Activated T-cell treated with anti-CD3 and anti-CD28 coated beads, Interleukin-2, amount 50 U/mL, for 24 hours (primary cell): ENCODE data around the gene CARD19.

Experiments used
- DNase-seq: peaks from one replicate; pipeline ENCODE4 v3.0.0-alpha.2; 2020
- H3K27ac Mint-ChIP-seq: 2 replicates; pipeline ENCODE4 v1.8.0; 2020; ENCODE audit warnings: mild to moderate bottlenecking, mixed read lengths
- H3K27me3 Mint-ChIP-seq: 2 replicates; pipeline ENCODE4 v1.8.0; 2020; ENCODE audit warnings: mixed read lengths
- H3K36me3 Mint-ChIP-seq: 2 replicates; pipeline ENCODE4 v1.8.0; 2020; ENCODE audit warnings: low read depth, mixed read lengths
- H3K4me1 Mint-ChIP-seq: 2 replicates; pipeline ENCODE4 v1.8.0; 2020; ENCODE audit warnings: low read depth, mixed read lengths
- H3K4me3 Mint-ChIP-seq: 2 replicates; pipeline ENCODE4 v1.8.0; 2020; ENCODE audit warnings: mild to moderate bottlenecking, moderate library complexity, mixed read lengths
- H3K9me3 Mint-ChIP-seq: 2 replicates; pipeline ENCODE4 v1.8.0; 2020; ENCODE audit warnings: mixed read lengths

The CARD19 gene

GRCh38 chr9:93059715-93060578, 36.1 kb upstream of the CARD19 start:
- H3K4me1 Mint-ChIP-seq, result peaks cover 67% of the 10 kb centered on the region
- H3K36me3 Mint-ChIP-seq, result peaks cover 12% of the 10 kb centered on the region
- peak overlapping the region; percentile 96 for H3K27ac Mint-ChIP-seq
- no peak for DNase-seq
- no peaks in the 10 kb centered on the region for H3K9me3 Mint-ChIP-seq
- peak overlapping the region; percentile 89 for H3K4me3 Mint-ChIP-seq
- no peaks in the 10 kb centered on the region for H3K27me3 Mint-ChIP-seq

GRCh38 chr9:93060746-93061259, 35.2 kb upstream of the CARD19 start:
- peak overlapping the region; percentile 96 for H3K27ac Mint-ChIP-seq

GRCh38 chr9:93061260-93061751, 34.7 kb upstream of the CARD19 start:
- DNase-seq, result no peak
- Mint-ChIP-seq H3K27me3 (no peaks in the 10 kb centered on the region), H3K4me1 (peaks cover 76% of the 10 kb centered on the region), H3K27ac (peak overlapping the region; percentile 96), H3K4me3 (peak overlapping the region; percentile 89), H3K36me3 (peaks cover 24% of the 10 kb centered on the region), H3K9me3 (no peaks in the 10 kb centered on the region)

More at GRCh38 chr9:93060746-93061259, 35.2 kb upstream of the CARD19 start:
- DNase-seq, result no peak
- Mint-ChIP-seq H3K9me3 (no peaks in the 10 kb centered on the region), H3K4me3 (peak overlapping the region; percentile 89), H3K27me3 (no peaks in the 10 kb centered on the region), H3K4me1 (peaks cover 71% of the 10 kb centered on the region), H3K36me3 (peaks cover 19% of the 10 kb centered on the region)

GRCh38 chr9:93061791-93062763, 33.9 kb upstream of the CARD19 start:
- DNase-seq, result peak; percentile 66

GRCh38 chr9:93064392-93065134, 31.5 kb upstream of the CARD19 start:
- peak overlapping the region; percentile 96 for H3K27ac Mint-ChIP-seq
- DNase-seq, result peak; percentile 85
- H3K4me1 Mint-ChIP-seq, result peaks cover 95% of the 10 kb centered on the region
- peak overlapping the region; percentile 78 for H3K4me3 Mint-ChIP-seq
- H3K27me3 Mint-ChIP-seq, result no peaks in the 10 kb centered on the region
- no peaks in the 10 kb centered on the region for H3K9me3 Mint-ChIP-seq
- peaks cover 44% of the 10 kb centered on the region for H3K36me3 Mint-ChIP-seq

More at GRCh38 chr9:93061791-93062763, 33.9 kb upstream of the CARD19 start:
- Mint-ChIP-seq H3K36me3 (peaks cover 28% of the 10 kb centered on the region), H3K9me3 (no peaks in the 10 kb centered on the region), H3K4me1 (peaks cover 82% of the 10 kb centered on the region), H3K27ac (peak overlapping the region; percentile 96), H3K27me3 (no peaks in the 10 kb centered on the region), H3K4me3 (peak overlapping the region; percentile 89)

- Mint-ChIP-seq H3K27ac (peak overlapping the region; percentile 96), H3K4me1 (peaks cover 90% of the 10 kb centered on the region), H3K36me3 (peaks cover 50% of the 10 kb centered on the region), H3K9me3 (no peaks in the 10 kb centered on the region), H3K27me3 (no peaks in the 10 kb centered on the region), H3K4me3 (peak overlapping the region; percentile 78)
- no peak for DNase-seq
Measured at GRCh38 chr9:93065135-93065720, 30.8 kb upstream of the CARD19 start.

GRCh38 chr9:93066978-93067603, 28.9 kb upstream of the CARD19 start:
- Mint-ChIP-seq H3K9me3 (no peaks in the 10 kb centered on the region), H3K27ac (peak overlapping the region; percentile 82), H3K27me3 (no peaks in the 10 kb centered on the region), H3K4me3 (no peak overlapping the region), H3K36me3 (peaks cover 64% of the 10 kb centered on the region), H3K4me1 (peaks cover 87% of the 10 kb centered on the region)
- no peak for DNase-seq

GRCh38 chr9:93068956-93069355, 27.1 kb upstream of the CARD19 start:
- Mint-ChIP-seq H3K4me1 (peaks cover 86% of the 10 kb centered on the region), H3K4me3 (no peak overlapping the region), H3K36me3 (peaks cover 65% of the 10 kb centered on the region), H3K9me3 (no peaks in the 10 kb centered on the region), H3K27me3 (no peaks in the 10 kb centered on the region), H3K27ac (peak overlapping the region; percentile 51)
- no peak for DNase-seq

GRCh38 chr9:93071464-93071863, 24.6 kb upstream of the CARD19 start:
- no peaks in the 10 kb centered on the region for H3K27me3 Mint-ChIP-seq
- peaks cover 82% of the 10 kb centered on the region for H3K4me1 Mint-ChIP-seq
- H3K36me3 Mint-ChIP-seq, result peaks cover 54% of the 10 kb centered on the region
- no peaks in the 10 kb centered on the region for H3K9me3 Mint-ChIP-seq
- H3K27ac Mint-ChIP-seq, result peak overlapping the region; percentile 76
- no peak for DNase-seq
- no peak overlapping the region for H3K4me3 Mint-ChIP-seq

- H3K36me3 Mint-ChIP-seq, result peaks cover 56% of the 10 kb centered on the region
- no peaks in the 10 kb centered on the region for H3K9me3 Mint-ChIP-seq
- H3K4me3 Mint-ChIP-seq, result peak overlapping the region; percentile 71
- peak; percentile 66 for DNase-seq
- peak overlapping the region; percentile 93 for H3K27ac Mint-ChIP-seq
- H3K27me3 Mint-ChIP-seq, result no peaks in the 10 kb centered on the region
- H3K4me1 Mint-ChIP-seq, result peaks cover 83% of the 10 kb centered on the region
Measured at GRCh38 chr9:93072383-93072795, 23.6 kb upstream of the CARD19 start.

- H3K4me1 Mint-ChIP-seq, result peaks cover 68% of the 10 kb centered on the region
- H3K9me3 Mint-ChIP-seq, result no peaks in the 10 kb centered on the region
- no peak for DNase-seq
- peak overlapping the region; percentile 19 for H3K27ac Mint-ChIP-seq
- H3K4me3 Mint-ChIP-seq, result no peak overlapping the region
- H3K36me3 Mint-ChIP-seq, result peaks cover 53% of the 10 kb centered on the region
- no peaks in the 10 kb centered on the region for H3K27me3 Mint-ChIP-seq
Measured at GRCh38 chr9:93076101-93076791, 19.8 kb upstream of the CARD19 start.

- Mint-ChIP-seq H3K9me3 (no peaks in the 10 kb centered on the region), H3K36me3 (peaks cover 54% of the 10 kb centered on the region), H3K4me3 (no peak overlapping the region), H3K27me3 (no peaks in the 10 kb centered on the region), H3K4me1 (peaks cover 68% of the 10 kb centered on the region), H3K27ac (peak overlapping the region; percentile 19)
- no peak for DNase-seq
Measured at GRCh38 chr9:93076792-93077128, 19.3 kb upstream of the CARD19 start.

GRCh38 chr9:93077367-93077766, 18.6 kb upstream of the CARD19 start:
- H3K27ac Mint-ChIP-seq, result peak overlapping the region; percentile 19

More at GRCh38 chr9:93077367-93077766, 18.6 kb upstream of the CARD19 start:
- DNase-seq, result no peak
- H3K36me3 Mint-ChIP-seq, result peaks cover 58% of the 10 kb centered on the region
- no peaks in the 10 kb centered on the region for H3K27me3 Mint-ChIP-seq
- peaks cover 66% of the 10 kb centered on the region for H3K4me1 Mint-ChIP-seq
- no peaks in the 10 kb centered on the region for H3K9me3 Mint-ChIP-seq
- no peak overlapping the region for H3K4me3 Mint-ChIP-seq
